ENCODE results near the gene NDRG4. TPM values are rescaled to one million over a fixed set of nuclear protein-coding genes. Genes with fewer than 3 reads are reported as not detected.

NDRG4 gene
- total and polyA plus RNA-seq, 2 experiments from 2014 or later, result 16.3 to 32.1 TPM

DNA sequence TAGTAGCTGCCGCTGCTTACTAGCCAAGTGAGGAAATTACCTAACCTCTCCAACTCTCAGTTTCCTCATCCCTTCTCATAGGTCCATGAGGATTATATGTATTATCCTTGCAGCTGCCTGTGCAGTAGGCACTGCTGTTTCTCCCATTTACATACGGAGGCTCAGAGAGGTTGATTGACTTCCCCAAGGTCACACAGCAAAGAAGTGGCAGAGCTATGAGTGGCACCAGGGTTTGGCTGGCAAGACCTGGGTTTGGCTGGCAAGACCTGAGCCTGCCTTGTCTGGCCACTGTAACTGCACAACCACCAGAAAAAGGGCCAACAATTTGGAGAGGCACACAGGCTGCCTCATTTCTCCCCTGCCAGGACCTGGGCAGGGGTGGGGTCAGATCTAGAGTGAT lies 2.5 kb upstream of the NDRG4 start:
- Histone ChIP-seq H3K79me2 (replicated peaks; ENCODE audit: insufficient read depth) (no peaks in the 10 kb centered on the region), H3K27ac (ENCODE audit: low read depth) (no peak overlapping the region), H3K9me2 (ENCODE audit: insufficient read depth) (no peaks in the 10 kb centered on the region), H3K36me3 (ENCODE audit: insufficient read depth) (no peaks in the 10 kb centered on the region), H2AFZ (no peak overlapping the region), H3F3A (replicated peaks; ENCODE audit: low read depth) (no peaks in the 10 kb centered on the region), H3K27me3 (ENCODE audit: insufficient read depth) (no peaks in the 10 kb centered on the region), H3K4me1 (ENCODE audit: insufficient read depth) (peaks cover 4% of the 10 kb centered on the region; the same call in 1 of the 2 replicates), H3K4me2 (no peak overlapping the region), H4K20me1 (replicated peaks; ENCODE audit: insufficient read depth) (peaks cover 4% of the 10 kb centered on the region; the same call in 1 of the 2 replicates), H3K4me3 (no peak overlapping the region)
- TF ChIP-seq POLR2AphosphoS5 (IDR thresholded peaks at IDR 0.05; ENCODE audit: low read depth), result no peak
- TF ChIP-seq, protein P1, sequence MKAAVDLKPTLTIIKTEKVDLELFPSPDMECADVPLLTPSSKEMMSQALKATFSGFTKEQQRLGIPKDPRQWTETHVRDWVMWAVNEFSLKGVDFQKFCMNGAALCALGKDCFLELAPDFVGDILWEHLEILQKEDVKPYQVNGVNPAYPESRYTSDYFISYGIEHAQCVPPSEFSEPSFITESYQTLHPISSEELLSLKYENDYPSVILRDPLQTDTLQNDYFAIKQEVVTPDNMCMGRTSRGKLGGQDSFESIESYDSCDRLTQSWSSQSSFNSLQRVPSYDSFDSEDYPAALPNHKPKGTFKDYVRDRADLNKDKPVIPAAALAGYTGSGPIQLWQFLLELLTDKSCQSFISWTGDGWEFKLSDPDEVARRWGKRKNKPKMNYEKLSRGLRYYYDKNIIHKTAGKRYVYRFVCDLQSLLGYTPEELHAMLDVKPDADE (IDR thresholded peaks at IDR 0.05), result no peak
- no peak for TF ChIP-seq EZH2 (IDR thresholded peaks at IDR 0.05; ENCODE audit: low read depth, unreplicated experiment)
- TF ChIP-seq, protein P2, sequence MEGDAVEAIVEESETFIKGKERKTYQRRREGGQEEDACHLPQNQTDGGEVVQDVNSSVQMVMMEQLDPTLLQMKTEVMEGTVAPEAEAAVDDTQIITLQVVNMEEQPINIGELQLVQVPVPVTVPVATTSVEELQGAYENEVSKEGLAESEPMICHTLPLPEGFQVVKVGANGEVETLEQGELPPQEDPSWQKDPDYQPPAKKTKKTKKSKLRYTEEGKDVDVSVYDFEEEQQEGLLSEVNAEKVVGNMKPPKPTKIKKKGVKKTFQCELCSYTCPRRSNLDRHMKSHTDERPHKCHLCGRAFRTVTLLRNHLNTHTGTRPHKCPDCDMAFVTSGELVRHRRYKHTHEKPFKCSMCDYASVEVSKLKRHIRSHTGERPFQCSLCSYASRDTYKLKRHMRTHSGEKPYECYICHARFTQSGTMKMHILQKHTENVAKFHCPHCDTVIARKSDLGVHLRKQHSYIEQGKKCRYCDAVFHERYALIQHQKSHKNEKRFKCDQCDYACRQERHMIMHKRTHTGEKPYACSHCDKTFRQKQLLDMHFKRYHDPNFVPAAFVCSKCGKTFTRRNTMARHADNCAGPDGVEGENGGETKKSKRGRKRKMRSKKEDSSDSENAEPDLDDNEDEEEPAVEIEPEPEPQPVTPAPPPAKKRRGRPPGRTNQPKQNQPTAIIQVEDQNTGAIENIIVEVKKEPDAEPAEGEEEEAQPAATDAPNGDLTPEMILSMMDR (conservative IDR thresholded peaks at IDR 0.05; ENCODE audit: low read depth in 2 of 2), result no peak
- no peaks in the 10 kb centered on the region; the same call in 2 of the 3 replicates for H3K9me3 Mint-ChIP-seq
- H3K36me3 Mint-ChIP-seq (ENCODE audit: low read depth), result no peaks in the 10 kb centered on the region
- H3K4me3 Mint-ChIP-seq, result no peak overlapping the region
- ATAC-seq (no peak), DNase-seq (ENCODE audit: low spot score) (no peak)
- peaks cover 40% of the 10 kb centered on the region for H3K27me3 Mint-ChIP-seq (ENCODE audit: insufficient read depth, low read depth, poor library complexity)
- H3K4me1 Mint-ChIP-seq, result peaks cover 32% of the 10 kb centered on the region
- H3K27ac Mint-ChIP-seq, result no peak overlapping the region

DNA sequence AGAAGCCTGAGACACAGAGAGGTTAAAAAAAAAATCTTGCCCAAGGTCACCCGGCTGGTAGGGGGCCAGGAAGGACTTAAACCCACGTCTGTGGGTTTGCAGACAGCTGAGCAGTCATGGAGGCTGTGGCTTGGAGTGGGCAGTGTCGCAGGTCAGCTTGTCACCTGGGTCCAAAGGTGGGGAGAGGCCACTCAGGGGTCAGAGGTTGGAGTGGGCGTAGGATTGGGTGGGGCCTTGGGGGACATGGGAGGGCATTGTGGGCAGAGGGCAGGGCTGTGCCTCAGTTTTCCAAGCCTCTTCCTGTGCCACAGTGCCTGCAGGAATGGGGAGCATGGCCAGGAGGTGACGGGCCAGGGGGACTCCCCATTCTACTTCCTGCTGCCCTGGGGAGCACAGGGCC lies 2.0 kb upstream of the NDRG4 start:
- no peaks in the 10 kb centered on the region for H3K36me3 ChIP-seq (ENCODE audit: insufficient read depth)
- H2AFZ ChIP-seq, result no peak overlapping the region
- TF ChIP-seq, protein P2 (conservative IDR thresholded peaks at IDR 0.05; ENCODE audit: low read depth in 2 of 2), result no peak
- TF ChIP-seq EZH2 (IDR thresholded peaks at IDR 0.05; ENCODE audit: low read depth, unreplicated experiment), result no peak
- no peak for TF ChIP-seq POLR2AphosphoS5 (IDR thresholded peaks at IDR 0.05; ENCODE audit: low read depth)
- TF ChIP-seq EZH2phosphoT487 (IDR thresholded peaks at IDR 0.05; ENCODE audit: unreplicated experiment), result no peak
- TF ChIP-seq, protein P1 (IDR thresholded peaks at IDR 0.05), result no peak
- no peak for TF ChIP-seq STAT1 (IDR thresholded peaks at IDR 0.05; ENCODE audit: unreplicated experiment)
- no peak overlapping the region for H3K27ac ChIP-seq (ENCODE audit: low read depth)
- no peak overlapping the region for H3K4me3 Mint-ChIP-seq
- H3K4me1 Mint-ChIP-seq, result peaks cover 27% of the 10 kb centered on the region
- no peak overlapping the region for H3K4me3 ChIP-seq
- no peaks in the 10 kb centered on the region for H3K79me2 ChIP-seq (replicated peaks; ENCODE audit: insufficient read depth)
- H3K27me3 ChIP-seq (ENCODE audit: insufficient read depth), result no peaks in the 10 kb centered on the region
- no peak overlapping the region for H3K4me2 ChIP-seq
- no peaks in the 10 kb centered on the region for H3F3A ChIP-seq (replicated peaks; ENCODE audit: low read depth)
- H3K27ac Mint-ChIP-seq, result no peak overlapping the region
- H3K9me2 ChIP-seq (ENCODE audit: insufficient read depth), result no peaks in the 10 kb centered on the region
- H3K4me1 ChIP-seq (ENCODE audit: insufficient read depth), result peaks cover 4% of the 10 kb centered on the region; the same call in 1 of the 2 replicates
- ATAC-seq (no peak), DNase-seq (ENCODE audit: low spot score) (no peak)
- H3K9me3 Mint-ChIP-seq, result no peaks in the 10 kb centered on the region; the same call in 2 of the 3 replicates
- peaks cover 4% of the 10 kb centered on the region; the same call in 1 of the 2 replicates for H4K20me1 ChIP-seq (replicated peaks; ENCODE audit: insufficient read depth)
- H3K27me3 Mint-ChIP-seq (ENCODE audit: insufficient read depth, low read depth, poor library complexity), result peaks cover 36% of the 10 kb centered on the region
- H3K36me3 Mint-ChIP-seq (ENCODE audit: low read depth), result no peaks in the 10 kb centered on the region
